Kidney glomerular epithelial cell (primary cell): ENCODE results near the gene CRTAC1.
A peak's percentile ranks its signal among the peaks of the same experiment; 100 is the strongest.

ENCODE experiments used
- DNase-seq: peaks from one replicate; lab custom pipeline; 2025; lab: John Stamatoyannopoulos, UW

Gene CRTAC1

DNA sequence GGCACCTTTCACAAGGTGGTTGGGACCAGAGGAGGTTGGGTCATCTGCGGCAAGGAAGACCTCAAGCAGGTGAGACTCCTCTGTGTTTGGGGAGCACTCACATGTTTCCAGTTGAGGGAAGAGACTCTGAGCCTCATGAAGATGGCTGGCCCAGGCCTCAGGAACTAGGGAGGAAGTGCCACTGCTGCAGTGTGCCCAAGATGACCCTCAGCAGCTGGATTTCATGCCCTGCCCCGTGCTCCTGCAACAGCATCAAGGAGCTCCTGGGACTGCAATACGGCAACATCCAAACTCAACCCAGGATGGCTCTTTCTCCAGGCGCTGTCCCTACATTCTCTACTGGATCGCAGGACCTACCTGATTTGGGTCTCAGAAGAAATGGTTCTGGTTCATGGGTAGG, 106.9 kb downstream of the CRTAC1 start:
- DNase-seq, result no peak

GRCh38 chr10:97923057-97923456, 107.4 kb downstream of the CRTAC1 start:
- DNase-seq, result no peak

GRCh38 chr10:97922022-97922758, 108.2 kb downstream of the CRTAC1 start:
- no peak for DNase-seq

DNA sequence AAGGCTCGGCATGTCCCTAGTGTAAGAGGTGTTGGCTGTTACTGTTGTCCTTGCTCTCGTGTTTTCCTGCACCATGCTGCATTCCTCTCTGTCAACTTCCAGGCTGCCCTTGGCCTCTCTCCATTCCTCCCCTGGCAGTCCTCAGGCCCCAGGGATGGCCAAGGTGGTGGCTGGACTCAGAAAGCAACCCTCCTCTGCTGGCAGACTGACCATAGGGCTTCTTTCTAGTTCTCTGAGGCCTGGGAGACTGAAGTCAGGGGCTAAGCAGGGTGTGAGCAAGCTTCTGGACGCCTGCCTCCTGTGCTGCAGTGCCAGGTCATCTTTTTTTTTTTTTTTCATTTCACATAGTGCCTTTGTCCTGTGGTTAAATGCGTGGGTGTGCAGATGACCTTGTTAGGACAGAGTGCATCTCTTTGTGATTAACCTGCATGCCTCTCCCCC, 108.8 kb downstream of the CRTAC1 start:
- DNase-seq, result peak; percentile 75

- DNase-seq, result no peak
Measured at GRCh38 chr10:97920865-97921264, 109.6 kb downstream of the CRTAC1 start.

- DNase-seq, result no peak
Measured at GRCh38 chr10:97919012-97919411, 111.4 kb downstream of the CRTAC1 start.

GRCh38 chr10:97916586-97916985, 113.8 kb downstream of the CRTAC1 start:
- no peak for DNase-seq

GRCh38 chr10:97915346-97916131, 114.9 kb downstream of the CRTAC1 start:
- no peak for DNase-seq

DNA sequence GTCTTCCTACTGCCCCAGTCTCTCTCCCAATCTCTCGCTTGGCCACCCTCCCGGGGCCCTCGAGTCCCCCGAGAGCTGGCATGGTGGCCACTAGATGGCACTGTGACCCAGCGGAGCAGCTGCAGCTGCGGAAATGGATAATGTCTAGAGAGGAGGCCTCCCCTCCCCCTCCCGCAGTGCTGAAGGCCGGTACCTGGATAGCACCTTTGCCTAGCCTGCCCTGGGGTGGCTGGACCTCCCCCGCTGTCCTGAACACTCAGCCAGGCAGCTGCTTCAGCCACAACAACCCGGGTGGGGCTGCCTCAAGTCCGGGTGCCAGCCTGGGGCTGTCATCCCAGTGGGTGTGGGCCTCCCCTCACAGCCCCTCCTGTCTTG, 115.6 kb downstream of the CRTAC1 start:
- DNase-seq, result peak; percentile 43

- no peak for DNase-seq
Measured at GRCh38 chr10:97914171-97914836, 116.1 kb downstream of the CRTAC1 start.

GRCh38 chr10:97913614-97914013, 116.8 kb downstream of the CRTAC1 start:
- no peak for DNase-seq

DNA sequence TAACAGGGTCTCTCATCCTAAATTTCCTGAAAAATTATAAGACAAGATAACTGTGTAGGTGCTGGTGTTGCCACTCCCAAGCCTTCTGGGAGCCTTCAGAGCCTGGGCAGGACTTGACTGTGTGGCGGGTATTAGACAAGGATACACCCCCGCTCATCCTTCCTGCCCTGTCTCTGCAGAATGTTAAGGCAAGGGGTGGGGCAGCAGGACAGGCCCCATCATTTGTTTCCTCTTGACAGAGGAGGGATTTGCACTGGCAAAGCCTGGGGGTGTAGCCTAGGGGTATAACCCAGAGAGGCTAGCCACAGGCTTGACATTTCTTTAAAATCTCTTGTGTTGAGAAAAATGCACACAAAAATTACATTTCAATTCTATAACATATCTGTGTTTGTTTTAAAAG, 117.2 kb downstream of the CRTAC1 start:
- DNase-seq, result no peak

DNA sequence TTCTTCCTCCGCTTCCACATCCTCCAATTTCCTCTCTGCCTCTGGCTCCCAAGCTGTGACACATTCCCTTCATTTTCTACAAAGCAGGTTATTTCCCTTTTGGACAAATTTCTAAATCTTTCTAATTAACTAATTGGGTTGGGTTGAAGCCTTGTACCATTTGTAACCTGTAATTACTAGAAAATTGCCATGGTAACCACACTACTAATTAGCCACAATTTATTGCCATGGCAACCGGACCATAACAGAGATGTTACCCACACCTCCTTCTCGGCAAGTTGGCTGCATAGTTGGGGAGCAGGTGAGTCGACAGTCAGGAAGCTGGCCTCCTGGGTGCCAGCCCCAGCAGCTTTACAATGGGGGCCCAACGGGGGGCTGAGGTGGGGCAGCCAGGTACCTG, 119.2 kb downstream of the CRTAC1 start:
- DNase-seq, result no peak

DNA sequence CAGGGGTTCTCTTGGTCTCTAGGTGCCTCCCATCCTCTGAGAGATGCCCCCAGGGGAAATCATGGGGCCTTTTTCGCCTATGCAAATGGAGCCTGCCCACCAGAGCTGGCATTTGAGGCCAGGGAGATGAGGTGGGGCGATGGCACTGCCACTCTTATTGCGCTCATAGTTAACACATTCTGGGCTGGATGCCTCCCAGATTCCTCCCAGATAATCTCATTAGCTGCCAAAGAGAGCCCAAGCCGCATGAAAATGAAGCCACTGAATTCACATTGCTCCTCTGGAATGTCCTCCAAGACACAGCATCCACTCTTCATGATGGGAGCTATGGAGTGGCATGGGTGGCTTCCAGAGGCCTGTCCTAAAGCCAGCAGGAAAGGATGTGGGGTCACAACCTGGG, 119.8 kb downstream of the CRTAC1 start:
- DNase-seq, result no peak

DNA sequence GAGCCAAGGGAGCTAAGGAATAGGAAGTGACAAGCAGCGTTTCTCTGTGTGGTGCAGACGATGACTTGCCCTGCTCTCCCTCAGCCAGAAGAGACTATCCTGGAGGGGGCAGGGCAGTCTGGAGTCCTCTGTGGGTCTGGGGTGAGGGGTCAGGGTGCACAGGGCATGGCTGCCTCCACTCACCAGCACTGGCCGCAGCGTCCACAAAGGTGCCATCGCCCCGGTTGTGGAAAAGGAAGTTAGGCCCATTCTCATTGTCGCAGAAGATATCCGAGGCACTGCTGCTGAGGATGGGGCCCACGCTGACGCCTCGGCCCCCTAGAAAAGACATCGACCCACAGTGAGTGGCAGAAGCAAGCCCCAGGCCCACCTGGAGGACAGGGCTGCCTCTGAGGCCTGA, 122.6 kb downstream of the CRTAC1 start:
- no peak for DNase-seq

GRCh38 chr10:97907211-97907610, 123.2 kb downstream of the CRTAC1 start:
- DNase-seq, result no peak

DNA sequence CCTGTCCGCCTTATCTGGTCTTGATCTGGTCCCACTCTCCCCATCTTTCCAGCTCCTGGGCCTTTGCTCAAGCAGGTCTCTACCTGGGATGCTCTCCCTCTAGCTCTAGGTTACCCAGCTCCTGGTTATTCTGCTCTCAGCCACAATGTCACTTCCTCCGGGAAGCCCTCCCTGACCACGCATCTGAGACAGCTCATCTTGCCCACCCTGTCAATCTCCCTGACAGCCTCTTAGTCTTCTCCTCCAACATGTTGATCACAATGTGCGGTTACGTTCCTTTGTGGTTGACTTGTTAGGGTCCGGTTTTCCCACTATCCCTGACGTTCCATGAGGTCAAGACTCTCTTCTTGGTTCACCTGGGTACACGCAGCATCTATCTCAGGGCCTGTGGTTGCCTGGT, 125.1 kb downstream of the CRTAC1 start:
- DNase-seq, result no peak

DNA sequence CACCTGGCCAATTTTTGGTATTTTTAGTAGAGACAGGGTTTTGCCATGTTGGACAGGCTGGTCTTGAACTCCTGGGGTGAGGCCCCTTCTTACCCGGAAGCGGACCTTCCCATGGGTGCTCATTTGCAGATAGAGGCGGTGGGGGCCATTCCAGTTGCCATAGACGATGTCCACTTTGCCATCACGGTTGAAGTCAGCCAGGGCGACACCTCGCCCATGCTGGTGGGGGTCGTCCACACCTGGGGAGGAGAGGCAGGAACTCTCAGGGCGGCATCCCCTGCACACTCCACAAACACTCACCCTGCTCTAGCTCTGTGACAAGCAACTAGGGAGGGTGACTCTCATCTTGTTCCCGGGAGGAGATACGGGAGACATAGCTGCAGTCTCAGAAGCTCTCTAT, 125.8 kb downstream of the CRTAC1 start:
- DNase-seq, result no peak

DNA sequence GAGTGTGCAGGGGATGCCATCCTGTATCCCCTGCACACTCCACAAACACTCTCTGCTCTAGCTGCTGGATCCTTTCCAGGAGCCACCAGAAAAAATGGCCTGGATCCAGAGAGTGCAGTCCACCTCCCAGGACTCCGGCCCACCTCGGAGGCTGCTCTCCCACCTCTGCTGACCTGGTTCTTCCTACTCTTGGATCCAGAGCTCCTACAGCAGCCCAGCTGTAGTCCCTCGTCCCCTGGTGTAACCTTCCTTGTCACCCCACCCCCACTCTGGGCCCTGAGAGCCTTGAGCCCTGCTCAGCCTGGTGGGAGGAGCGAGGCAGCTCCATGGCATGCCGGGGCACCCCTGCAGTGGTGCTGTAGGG, 126.4 kb downstream of the CRTAC1 start:
- DNase-seq, result no peak

- DNase-seq, result no peak
Measured at GRCh38 chr10:97903128-97904017, 127.0 kb downstream of the CRTAC1 start.

DNA sequence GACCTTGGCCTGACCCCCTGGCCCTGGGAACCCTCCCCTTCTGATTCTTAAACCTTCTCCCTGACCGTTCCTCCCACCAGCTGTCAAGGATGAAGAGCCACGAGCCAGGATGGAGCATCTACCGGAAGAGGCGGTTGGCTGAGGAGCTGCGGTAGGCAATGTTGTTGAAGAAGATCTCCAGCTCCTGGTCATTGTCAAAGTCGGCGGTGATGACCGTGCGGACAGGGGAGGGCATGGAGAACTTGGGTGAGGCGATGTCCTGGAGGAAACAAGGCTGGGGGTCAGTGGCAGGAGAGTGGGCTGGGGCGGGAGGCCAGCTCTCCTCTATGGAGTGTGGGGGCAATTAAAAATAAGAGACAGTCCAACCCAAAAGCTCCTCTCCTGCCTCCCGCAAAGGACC, 129.0 kb downstream of the CRTAC1 start:
- no peak for DNase-seq

- DNase-seq, result no peak
Measured at GRCh38 chr10:97898429-97898828, 132.0 kb downstream of the CRTAC1 start.
